PC-3 (cell line): Measurements from ENCODE around the gene DDX39B. TPM values are rescaled to one million over a fixed set of nuclear protein-coding genes. Genes with fewer than 3 reads are reported as not detected.

ENCODE experiments used
- ATAC-seq: fragments of 200-7000 bp; cut with Tn5 transposase; 2 replicates; pipeline ENCODE4 v1.9.1; 2020; ENCODE audit warnings: mild to moderate bottlenecking, moderate library complexity
- BruUV-seq: library from RNA; stranded (reverse); fragments of 400-500 nt; replicated peaks from 2 replicates; lab custom pipeline; 2021; lab: Mats Ljungman, UMichigan
- CTCF ChIA-PET: fragments of 300-600 bp; sonication (Branson Sonifier 250); formaldehyde crosslinking; loops from one replicate; lab custom pipeline; 2022; ENCODE audit warnings: antibody characterized with exemption; lab: Charles Lee
- POLR2A ChIA-PET: fragments of 300-600 bp; sonication (Branson Sonifier 250); formaldehyde crosslinking; loops from one replicate; lab custom pipeline; 2022; ENCODE audit warnings: antibody characterized with exemption; ENCODE audit not compliant: unreplicated experiment; lab: Charles Lee
- DNase-seq: peaks from one replicate; pipeline ENCODE4 v3.0.0-alpha.2; 2015
- H2AFZ ChIP-seq: fragments of 300-600 bp; sonication (generic); 2 replicates; pipeline ENCODE4 v1.6.0; 2016; ENCODE audit warnings: antibody characterized with exemption, low read length
- H3F3A ChIP-seq: fragments of 300-600 bp; sonication (generic); one replicate; pipeline ENCODE4 v1.6.0; 2017; ENCODE audit warnings: antibody characterized with exemption, low read length, control low read depth, mild to moderate bottlenecking; ENCODE audit not compliant: unreplicated experiment
- H3K27ac ChIP-seq: fragments of 300-600 bp; sonication (generic); 2 replicates; pipeline ENCODE4 v1.5.1; 2016; ENCODE audit warnings: mild to moderate bottlenecking, low read length
- H3K27me3 ChIP-seq: fragments of 300-600 bp; sonication (generic); 2 replicates; pipeline ENCODE4 v1.6.1; 2016; ENCODE audit warnings: low read length, mixed read lengths
- H3K36me3 ChIP-seq: fragments of 300-600 bp; sonication (generic); 2 replicates; pipeline ENCODE4 v1.6.1; 2016; ENCODE audit warnings: low read depth, mixed run types, low read length, mixed read lengths
- H3K4me1 ChIP-seq: fragments of 300-600 bp; sonication (generic); 2 replicates; pipeline ENCODE4 v1.5.1; 2016; ENCODE audit warnings: low read length; ENCODE audit not compliant: insufficient read depth
- H3K4me2 ChIP-seq: fragments of 300-600 bp; sonication (generic); 2 replicates; pipeline ENCODE4 v1.6.0; 2016; ENCODE audit warnings: low read length
- H3K4me3 ChIP-seq: fragments of 300-600 bp; sonication (generic); 2 replicates; pipeline ENCODE4 v1.5.1; 2016; ENCODE audit warnings: mild to moderate bottlenecking, low read length, mixed read lengths
- H3K79me2 ChIP-seq: fragments of 300-600 bp; sonication (generic); 2 replicates; pipeline ENCODE4 v1.6.1; 2017; ENCODE audit warnings: low read length, mixed read lengths
- H3K9ac ChIP-seq: fragments of 300-600 bp; sonication (generic); 2 replicates; pipeline ENCODE4 v1.6.0; 2016; ENCODE audit warnings: mild to moderate bottlenecking, low read length
- H3K9me2 ChIP-seq: fragments of 300-600 bp; sonication (generic); replicated peaks from 2 replicates; pipeline ENCODE4 v1.6.1; 2016; ENCODE audit warnings: mixed run types, low read length, mixed read lengths
- H3K9me3 ChIP-seq: fragments of 300-600 bp; sonication (generic); 2 replicates; pipeline ENCODE4 v1.6.1; 2016; ENCODE audit warnings: low read length, mixed read lengths
- H4K20me1 ChIP-seq: fragments of 300-600 bp; sonication (generic); 2 replicates; pipeline ENCODE4 v1.6.1; 2016; ENCODE audit warnings: low read length, mixed read lengths
- CTCF ChIP-seq: fragments of 300-600 bp; sonication (generic); conservative IDR thresholded peaks from 2 replicates; pipeline ENCODE4 v1.5.1; 2017; ENCODE audit warnings: antibody characterized with exemption, low read depth, mild to moderate bottlenecking, low read length
- EZH2 ChIP-seq: fragments of 300-600 bp; sonication (generic); IDR thresholded peaks from one replicate; pipeline ENCODE4 v1.6.1; 2017; ENCODE audit warnings: antibody characterized with exemption, mild to moderate bottlenecking, low read length; ENCODE audit not compliant: unreplicated experiment
- EZH2phosphoT487 ChIP-seq: fragments of 300-600 bp; sonication (generic); IDR thresholded peaks from 2 replicates; pipeline ENCODE4 v1.6.1; 2018; ENCODE audit warnings: mild to moderate bottlenecking, antibody characterized with exemption, low read length, borderline replicate concordance
- intact Hi-C: fragments of 100-400 bp; cut with micrococcal nuclease; formaldehyde crosslinking; loops from 2 replicates; pipeline ENCODE4 v1.9.0; 2023
- total RNA-seq: library from RNA; depleted of rRNA; stranded (reverse); fragments of >200 nt; gene quantifications from 2 replicates; pipeline ENCODE4 v1.2.3, GENCODE V29; 2014

DDX39B gene
- total RNA-seq, 1 experiment from 2014 or later, result 465 TPM

DNA sequence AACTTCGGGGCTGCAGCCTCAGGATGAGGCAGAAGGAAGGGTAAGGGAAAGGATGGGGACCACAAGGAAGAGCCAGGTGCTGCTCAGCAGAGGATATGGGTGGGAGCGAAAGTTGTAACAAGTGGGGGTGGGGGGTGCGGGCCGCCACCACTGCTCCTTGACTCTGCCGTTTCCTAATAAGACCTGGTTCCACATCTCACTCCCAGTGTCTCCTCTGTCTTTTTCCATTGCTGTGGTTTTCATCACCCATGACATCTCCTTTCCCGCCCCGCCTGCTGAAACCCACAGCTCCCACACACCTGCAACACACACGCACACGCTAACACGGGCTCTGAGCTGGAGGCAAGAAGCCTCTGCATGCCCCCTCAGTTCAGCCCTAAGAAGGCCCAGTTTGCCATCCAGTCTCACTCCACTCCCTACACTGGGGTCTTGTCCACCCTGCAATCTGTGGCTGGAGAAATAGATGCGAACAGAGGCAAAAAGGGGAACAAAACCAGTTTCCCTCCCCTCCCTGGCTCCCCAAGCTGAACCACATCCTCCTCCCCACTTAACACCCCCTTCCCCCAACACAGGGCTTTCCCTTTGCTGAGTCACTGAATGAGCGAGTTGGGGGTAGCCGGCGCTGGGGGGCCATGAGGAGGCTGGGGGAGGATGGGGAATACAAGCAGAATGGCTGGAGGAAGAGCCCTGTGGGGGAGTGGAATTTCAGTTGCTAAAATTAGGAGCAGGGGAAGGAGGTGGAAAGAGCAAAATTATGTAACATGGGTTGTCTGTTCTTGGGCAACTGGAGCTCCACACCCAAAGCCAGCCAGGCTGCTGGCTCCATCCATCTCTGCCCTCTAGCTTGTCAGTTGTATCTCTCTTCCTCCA is 17.1 kb upstream of the DDX39B start:
- no TSS peak for BruUV-seq
- ATAC-seq, result no peak
- Histone ChIP-seq H3F3A (no peaks in the 10 kb centered on the region), H3K4me3 (no peak overlapping the region), H3K9ac (no peak overlapping the region), H4K20me1 (no peaks in the 10 kb centered on the region), H3K9me2 (no peaks in the 10 kb centered on the region), H3K4me2 (no peak overlapping the region), H2AFZ (no peak overlapping the region), H3K27me3 (no peaks in the 10 kb centered on the region), H3K79me2 (no peaks in the 10 kb centered on the region), H3K9me3 (no peaks in the 10 kb centered on the region), H3K4me1 (peaks cover 23% of the 10 kb centered on the region), H3K36me3 (peaks cover 16% of the 10 kb centered on the region), H3K27ac (no peak overlapping the region; the same call in 1 of the 2 replicates)
- POLR2A ChIA-PET, result no interaction called here
- TF ChIP-seq EZH2phosphoT487 (no peak), CTCF (no peak), EZH2 (no peak)
- CTCF ChIA-PET, result no interaction called here
- DNase-seq, result no peak
- intact Hi-C loops, result no loop called here

GRCh38 chr6:31558318-31558625 is 16.5 kb upstream of the DDX39B start:
- POLR2A ChIA-PET, result no interaction called here
- no peaks in the 10 kb centered on the region for H3F3A ChIP-seq
- H4K20me1 ChIP-seq, result no peaks in the 10 kb centered on the region
- H3K27me3 ChIP-seq, result no peaks in the 10 kb centered on the region
- no peak overlapping the region for H3K27ac ChIP-seq
- H3K9me2 ChIP-seq, result no peaks in the 10 kb centered on the region
- H3K36me3 ChIP-seq, result peaks cover 19% of the 10 kb centered on the region
- no peak overlapping the region for H3K4me3 ChIP-seq
- H3K4me2 ChIP-seq, result no peak overlapping the region
- TF ChIP-seq EZH2 (no peak), EZH2phosphoT487 (no peak), CTCF (no peak)
- peaks cover 23% of the 10 kb centered on the region for H3K4me1 ChIP-seq
- CTCF ChIA-PET, result no interaction called here
- no peak for ATAC-seq
- no TSS peak for BruUV-seq
- no peak overlapping the region for H3K9ac ChIP-seq
- no peaks in the 10 kb centered on the region for H3K9me3 ChIP-seq
- no peaks in the 10 kb centered on the region for H3K79me2 ChIP-seq
- intact Hi-C loops, result no loop called here
- no peak overlapping the region for H2AFZ ChIP-seq
- DNase-seq, result no peak
